Astrocyte (in vitro differentiated cells and primary cell): ENCODE results near the gene BBS9. TPM values are rescaled to one million over a fixed set of nuclear protein-coding genes. Genes with fewer than 3 reads are reported as not detected.

Experiments
- DNase-seq: peaks from one replicate; pipeline ENCODE4 v3.0.0-alpha.2; 2010; ENCODE audit warnings: low read depth
- FAIRE-seq: peaks from 2 replicates; lab custom pipeline; 2011; peaks lifted over from hg19 to GRCh38; lab: Jason Lieb, UNC
- H2AFZ ChIP-seq: 2 replicates; pipeline ENCODE4 v1.6.0; 2012; ENCODE audit warnings: low read depth, low read length, inconsistent platforms
- H3K27ac ChIP-seq: 2 replicates; pipeline ENCODE4 v1.5.1; 2011; ENCODE audit warnings: low read depth, low read length, inconsistent platforms
- H3K27me3 ChIP-seq: 2 replicates; pipeline ENCODE4 v1.6.0; 2011; ENCODE audit warnings: low read length, inconsistent platforms; ENCODE audit not compliant: insufficient read depth
- H3K36me3 ChIP-seq: 2 replicates; pipeline ENCODE4 v1.5.1; 2011; ENCODE audit warnings: low read length, inconsistent platforms; ENCODE audit not compliant: insufficient read depth
- H3K4me1 ChIP-seq: 2 replicates; pipeline ENCODE4 v1.5.1; 2011; ENCODE audit warnings: low read length, inconsistent platforms; ENCODE audit not compliant: insufficient read depth
- H3K4me2 ChIP-seq: 2 replicates; pipeline ENCODE4 v1.6.0; 2012; ENCODE audit warnings: low read length, inconsistent platforms
- H3K4me3 ChIP-seq: 2 replicates; pipeline ENCODE4 v1.5.1; 2011; ENCODE audit warnings: low read depth, mild to moderate bottlenecking, low read length, inconsistent platforms; ENCODE audit not compliant: insufficient read depth
- H3K79me2 ChIP-seq: 2 replicates; pipeline ENCODE4 v1.6.0; 2012; ENCODE audit warnings: mild to moderate bottlenecking, low read length, inconsistent platforms; ENCODE audit not compliant: insufficient read depth
- H3K9ac ChIP-seq: 2 replicates; pipeline ENCODE4 v1.6.0; 2012; ENCODE audit warnings: mild to moderate bottlenecking, low read length, inconsistent platforms
- H3K9me3 ChIP-seq: 2 replicates; pipeline ENCODE4 v1.5.1; 2012; ENCODE audit warnings: low read depth, mild to moderate bottlenecking, low read length, inconsistent platforms; ENCODE audit not compliant: insufficient read depth
- H4K20me1 ChIP-seq: 2 replicates; pipeline ENCODE4 v1.6.0; 2012; ENCODE audit warnings: low read length, inconsistent platforms; ENCODE audit not compliant: insufficient read depth
- H3K27ac Mint-ChIP-seq: one replicate; pipeline ENCODE4 v1.8.0; 2021; ENCODE audit warnings: mild to moderate bottlenecking, mixed read lengths; ENCODE audit not compliant: unreplicated experiment
- H3K27me3 Mint-ChIP-seq: one replicate; pipeline ENCODE4 v1.8.0; 2021; ENCODE audit warnings: low read depth, mixed read lengths; ENCODE audit not compliant: unreplicated experiment
- H3K36me3 Mint-ChIP-seq: one replicate; pipeline ENCODE4 v1.8.0; 2021; ENCODE audit warnings: low read depth, mixed read lengths; ENCODE audit not compliant: unreplicated experiment
- H3K4me1 Mint-ChIP-seq: one replicate; pipeline ENCODE4 v1.8.0; 2021; ENCODE audit warnings: low read depth, mixed read lengths; ENCODE audit not compliant: unreplicated experiment
- H3K4me3 Mint-ChIP-seq: one replicate; pipeline ENCODE4 v1.8.0; 2021; ENCODE audit warnings: mild to moderate bottlenecking, moderate library complexity, mixed read lengths; ENCODE audit not compliant: unreplicated experiment
- H3K9me3 Mint-ChIP-seq: one replicate; pipeline ENCODE4 v1.8.0; 2021; ENCODE audit warnings: mild to moderate bottlenecking, mixed read lengths; ENCODE audit not compliant: unreplicated experiment
- CTCF ChIP-seq: IDR thresholded peaks from 2 replicates; pipeline ENCODE4 v1.5.1; 2011; ENCODE audit warnings: low read depth, mild to moderate bottlenecking, inconsistent platforms, low read length, moderate library complexity; ENCODE audit not compliant: insufficient read depth
- EZH2 ChIP-seq: IDR thresholded peaks from 2 replicates; pipeline ENCODE4 v1.6.1; 2012; ENCODE audit warnings: mild to moderate bottlenecking, low read length, inconsistent platforms; ENCODE audit not compliant: insufficient read depth
- total RNA-seq: library from RNA; stranded (reverse); gene quantifications from 2 replicates; pipeline ENCODE4 v1.2.1, GENCODE V29; 2021

Gene BBS9
- total RNA-seq, 1 donor from 2014 or later: 25.1 TPM

- no peaks in the 10 kb centered on the region for H3K27me3 Mint-ChIP-seq
- DNase-seq: no peak
- Histone ChIP-seq H3K4me3 (no peak overlapping the region), H3K27me3 (no peaks in the 10 kb centered on the region), H3K9me3 (no peaks in the 10 kb centered on the region), H3K9ac (no peak overlapping the region), H3K27ac (no peak overlapping the region), H3K4me1 (no peaks in the 10 kb centered on the region), H4K20me1 (no peaks in the 10 kb centered on the region), H3K79me2 (no peaks in the 10 kb centered on the region), H3K4me2 (no peak overlapping the region), H3K36me3 (no peaks in the 10 kb centered on the region), H2AFZ (no peak overlapping the region)
- H3K9me3 Mint-ChIP-seq: no peaks in the 10 kb centered on the region
- H3K36me3 Mint-ChIP-seq: no peaks in the 10 kb centered on the region
- no peaks in the 10 kb centered on the region for H3K4me1 Mint-ChIP-seq
- no peak overlapping the region for H3K27ac Mint-ChIP-seq
- no peak overlapping the region for H3K4me3 Mint-ChIP-seq
- FAIRE-seq: no peak
- TF ChIP-seq CTCF (no peak), EZH2 (no peak)
Measured at GRCh38 chr7:33444511-33444910, 315.1 kb downstream of the BBS9 start.

- H3K4me1 ChIP-seq: no peaks in the 10 kb centered on the region
- no peaks in the 10 kb centered on the region for H3K27me3 ChIP-seq
- no peaks in the 10 kb centered on the region for H3K9me3 Mint-ChIP-seq
- H3K4me3 ChIP-seq: no peak overlapping the region
- H3K79me2 ChIP-seq: no peaks in the 10 kb centered on the region
- DNase-seq (peak; percentile 57), FAIRE-seq (no peak)
- no peak overlapping the region for H2AFZ ChIP-seq
- no peak overlapping the region for H3K4me2 ChIP-seq
- no peak overlapping the region for H3K4me3 Mint-ChIP-seq
- H3K27ac ChIP-seq: no peak overlapping the region
- no peak overlapping the region for H3K27ac Mint-ChIP-seq
- H4K20me1 ChIP-seq: no peaks in the 10 kb centered on the region
- TF ChIP-seq CTCF: no peak
- TF ChIP-seq EZH2: no peak
- no peaks in the 10 kb centered on the region for H3K36me3 ChIP-seq
- no peaks in the 10 kb centered on the region for H3K27me3 Mint-ChIP-seq
- no peaks in the 10 kb centered on the region for H3K36me3 Mint-ChIP-seq
- H3K9me3 ChIP-seq: no peaks in the 10 kb centered on the region
- no peaks in the 10 kb centered on the region for H3K4me1 Mint-ChIP-seq
- H3K9ac ChIP-seq: no peak overlapping the region
Measured at GRCh38 chr7:33446551-33446950, 317.2 kb downstream of the BBS9 start.

GRCh38 chr7:33448035-33448434 lies 318.7 kb downstream of the BBS9 start:
- DNase-seq (peak; percentile 20), FAIRE-seq (no peak)
- H3K36me3 Mint-ChIP-seq: no peaks in the 10 kb centered on the region
- H3K4me2 ChIP-seq: no peak overlapping the region
- H3K4me3 ChIP-seq: no peak overlapping the region
- no peak overlapping the region for H3K4me3 Mint-ChIP-seq
- H3K27me3 Mint-ChIP-seq: no peaks in the 10 kb centered on the region
- H2AFZ ChIP-seq: no peak overlapping the region
- peaks cover 2% of the 10 kb centered on the region for H3K4me1 Mint-ChIP-seq
- no peaks in the 10 kb centered on the region for H4K20me1 ChIP-seq
- H3K79me2 ChIP-seq: no peaks in the 10 kb centered on the region
- no peaks in the 10 kb centered on the region for H3K36me3 ChIP-seq
- no peaks in the 10 kb centered on the region for H3K27me3 ChIP-seq
- H3K9me3 ChIP-seq: no peaks in the 10 kb centered on the region
- no peak overlapping the region for H3K27ac Mint-ChIP-seq
- H3K9me3 Mint-ChIP-seq: no peaks in the 10 kb centered on the region
- no peaks in the 10 kb centered on the region for H3K4me1 ChIP-seq
- H3K9ac ChIP-seq: no peak overlapping the region
- no peak overlapping the region for H3K27ac ChIP-seq
- no peak for TF ChIP-seq EZH2
- TF ChIP-seq CTCF: no peak
